Lung microvascular endothelial cell (primary cell): ENCODE results near the gene LENG9. TPM values are rescaled to one million over a fixed set of nuclear protein-coding genes. Genes with fewer than 3 reads are reported as not detected.

Experiments
- DNase-seq, 2 donors: peaks; one replicate each; pipeline versions ENCODE4 v3.0.0 to v3.0.0-alpha.2; 2010; ENCODE audit warnings: low read depth in 2 of 2
- total RNA-seq: library from RNA; depleted of rRNA; stranded (reverse); fragments of >200 nt; gene quantifications from 2 replicates; pipeline ENCODE4 v1.2.1, GENCODE V29; 2014

Gene LENG9
- total RNA-seq, 1 donor from 2014 or later = 5.0 TPM

GRCh38 chr19:54422136-54422535, 41.4 kb downstream of the LENG9 start:
- no peak for DNase-seq

- DNase-seq = no peak
Observed at GRCh38 chr19:54421521-54421920, 42.1 kb downstream of the LENG9 start.

- no peak for DNase-seq
Observed at GRCh38 chr19:54421169-54421516, 42.4 kb downstream of the LENG9 start.

- DNase-seq = peak in 1 of 2 donors; percentile 30
Observed at GRCh38 chr19:54420383-54421168, 43.0 kb downstream of the LENG9 start.

- DNase-seq = no peak
Observed at GRCh38 chr19:54420068-54420382, 43.6 kb downstream of the LENG9 start.

- no peak for DNase-seq
Observed at GRCh38 chr19:54418930-54419800, 44.4 kb downstream of the LENG9 start.

- DNase-seq = peak in 1 of 2 donors; percentile 49
Observed at GRCh38 chr19:54418030-54418929, 45.3 kb downstream of the LENG9 start.

- no peak for DNase-seq
Observed at GRCh38 chr19:54416695-54417491, 46.7 kb downstream of the LENG9 start.

- no peak for DNase-seq
Observed at GRCh38 chr19:54415901-54416673, 47.5 kb downstream of the LENG9 start.

GRCh38 chr19:54415208-54415900, 48.2 kb downstream of the LENG9 start, which contains the start of gene TTYH1:
TTYH1 (plus strand) TSS chr19:54415464; CDS start chr19:54415553, 89 bp downstream.
- no peak for DNase-seq

- no peak for DNase-seq
Observed at GRCh38 chr19:54414156-54414555, 49.4 kb downstream of the LENG9 start.

GRCh38 chr19:54412877-54413276, 50.7 kb downstream of the LENG9 start:
- DNase-seq = no peak

Other genes with a start within 250 kb of the LENG9 start
- not detected in 2 replicates for gene LILRB3, start 240.8 kb downstream of the LENG9 start, total RNA-seq
- not detected in 2 replicates for gene LILRA6, start 221.0 kb downstream of the LENG9 start, total RNA-seq
- not detected in 2 replicates for gene LILRB5, start 206.5 kb downstream of the LENG9 start, total RNA-seq
- not detected in 2 replicates for gene LILRB2, start 182.7 kb downstream of the LENG9 start, total RNA-seq
- not detected in 2 replicates for gene LILRA5, start 150.6 kb downstream of the LENG9 start, total RNA-seq
- not detected in 2 replicates for gene LILRA4, start 124.6 kb downstream of the LENG9 start, total RNA-seq
- not detected in 2 replicates for gene LAIR1, start 98.8 kb downstream of the LENG9 start, total RNA-seq
- gene TTYH1, start 48.3 kb downstream of the LENG9 start, total RNA-seq = not detected in 2 replicates
- 12.6 and 21.8 TPM in 2 replicates for gene LENG8, start 14.6 kb downstream of the LENG9 start, total RNA-seq
- 53.2 and 124 TPM in 2 replicates for gene CDC42EP5, start 9.5 kb upstream of the LENG9 start, total RNA-seq
- gene LAIR2, start 39.1 kb upstream of the LENG9 start, total RNA-seq = not detected in 2 replicates
- not detected in 2 replicates for gene LILRA2, start 110.0 kb upstream of the LENG9 start, total RNA-seq
- not detected in 2 replicates for gene LILRA1, start 129.9 kb upstream of the LENG9 start, total RNA-seq
- not detected in 2 replicates for gene LILRB1, start 166.7 kb upstream of the LENG9 start, total RNA-seq
- gene LILRB4, start 199.2 kb upstream of the LENG9 start, total RNA-seq = not detected in 2 replicates